Skeletal muscle satellite cell (primary cell): ENCODE measurements around the gene KRT7.

Source experiments
- H3K27me3 ChIP-seq: 2 replicates; pipeline ENCODE4 v1.7.0; 2013; ENCODE audit warnings: low read length; ENCODE audit not compliant: control insufficient read depth, insufficient read depth
- H3K36me3 ChIP-seq: 2 replicates; pipeline ENCODE4 v1.7.0; 2013; ENCODE audit warnings: mild to moderate bottlenecking, control low read depth, low read length; ENCODE audit not compliant: insufficient read depth
- H3K4me1 ChIP-seq: 2 replicates; pipeline ENCODE4 v1.7.0; 2013; ENCODE audit warnings: low read length; ENCODE audit not compliant: control insufficient read depth, insufficient read depth
- H3K4me2 ChIP-seq: 2 replicates; pipeline ENCODE4 v1.7.0; 2013; ENCODE audit warnings: mild to moderate bottlenecking, low read length
- H3K4me3 ChIP-seq: 2 replicates; pipeline ENCODE4 v1.7.0; 2013; ENCODE audit warnings: low read length
- H3K9ac ChIP-seq: 2 replicates; pipeline ENCODE4 v1.7.0; 2013; ENCODE audit warnings: mild to moderate bottlenecking, low read depth, low read length, moderate library complexity
- H3K9me3 ChIP-seq: replicated peaks from 2 replicates; pipeline ENCODE4 v1.7.0; 2013; ENCODE audit warnings: mild to moderate bottlenecking, control low read depth, low read length

The KRT7 gene

DNA sequence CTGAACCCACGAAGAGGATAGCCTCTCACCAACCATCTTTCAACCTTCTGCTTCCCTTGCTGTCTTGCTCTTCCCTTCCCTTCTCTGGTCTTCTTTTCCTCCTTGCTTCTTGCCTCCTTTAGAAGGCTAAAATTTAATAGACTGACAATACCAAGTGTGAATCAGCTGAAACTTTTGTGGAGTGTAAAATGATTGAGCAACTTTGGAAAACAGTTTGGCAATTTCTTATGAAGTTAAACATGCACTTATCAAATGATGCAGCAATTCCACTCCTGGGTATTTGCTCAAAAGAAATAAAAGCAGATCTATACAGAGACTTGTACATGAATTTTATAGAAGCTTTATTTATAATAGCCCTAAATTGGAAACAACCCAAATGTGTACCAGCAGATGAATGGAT, 38.1 kb downstream of the KRT7 start:
- no peak overlapping the region for H3K9ac ChIP-seq
- no peak overlapping the region for H3K4me3 ChIP-seq
- no peaks in the 10 kb centered on the region for H3K36me3 ChIP-seq
- no peaks in the 10 kb centered on the region for H3K9me3 ChIP-seq
- no peak overlapping the region for H3K4me2 ChIP-seq
- no peaks in the 10 kb centered on the region for H3K27me3 ChIP-seq
- peaks cover 7% of the 10 kb centered on the region for H3K4me1 ChIP-seq

DNA sequence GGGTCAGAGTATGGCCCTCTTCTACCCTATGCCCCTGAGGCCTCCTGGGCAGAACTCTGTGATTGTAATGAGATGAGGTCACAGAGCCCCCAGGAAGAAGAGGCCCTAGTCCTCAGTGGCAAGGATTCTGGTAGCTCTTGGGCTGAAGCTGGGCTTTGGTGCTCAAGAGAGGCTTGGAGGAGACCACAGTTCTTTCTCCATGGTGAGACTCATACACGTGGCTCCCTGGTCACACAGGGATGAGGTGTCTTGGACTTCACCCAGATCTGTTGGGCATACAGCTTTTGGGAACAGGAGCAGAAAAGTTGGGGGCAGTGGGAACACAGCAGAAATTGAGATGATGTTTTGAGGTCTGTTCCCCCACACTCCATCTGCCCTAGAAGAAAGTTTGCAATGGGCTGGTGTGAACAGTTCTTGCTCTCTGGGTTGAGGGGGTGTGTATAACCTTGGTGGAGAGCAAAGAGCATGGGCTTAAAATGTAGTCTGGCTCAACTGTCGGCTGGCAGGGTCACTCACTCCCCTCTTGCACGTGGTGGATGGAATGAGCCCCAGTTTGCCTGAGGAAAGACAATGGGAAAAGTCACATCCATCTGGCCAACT, 41.6 kb downstream of the KRT7 start, which contains the start of gene KRT86:
Gene KRT86, plus strand, starts transcription at position 125 of the 600 bp plus-strand sequence. CDS start 27,272 bp downstream, outside the sequence.
- Histone ChIP-seq H3K9ac (no peak within 1 kb of the TSS), H3K27me3 (no peaks in the 10 kb centered on the region), H3K9me3 (no peaks in the 10 kb centered on the region), H3K36me3 (no peaks in the 10 kb centered on the region), H3K4me1 (peaks cover 23% of the 10 kb centered on the region), H3K4me3 (no peak within 1 kb of the TSS), H3K4me2 (no peak within 1 kb of the TSS)

DNA sequence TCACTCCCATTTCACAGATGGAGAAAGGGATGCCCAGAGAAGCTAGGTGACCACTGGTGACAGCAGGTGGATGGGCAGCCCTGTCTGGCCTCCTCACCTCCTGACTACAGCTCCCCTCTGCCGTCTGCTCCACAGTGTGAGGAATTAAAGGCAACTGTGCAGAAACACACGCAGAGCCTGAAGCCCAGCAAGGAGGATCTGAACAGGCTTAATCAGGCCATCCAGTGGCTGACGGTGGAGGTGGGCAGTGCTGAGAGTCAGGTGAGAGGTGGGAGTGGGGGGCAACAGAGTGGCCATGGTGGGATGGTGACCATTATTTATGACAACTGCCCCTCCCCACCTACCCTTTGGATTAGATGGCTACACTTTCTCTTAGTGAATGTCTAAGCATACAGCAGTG, 42.6 kb downstream of the KRT7 start:
- no peak overlapping the region for H3K9ac ChIP-seq

DNA sequence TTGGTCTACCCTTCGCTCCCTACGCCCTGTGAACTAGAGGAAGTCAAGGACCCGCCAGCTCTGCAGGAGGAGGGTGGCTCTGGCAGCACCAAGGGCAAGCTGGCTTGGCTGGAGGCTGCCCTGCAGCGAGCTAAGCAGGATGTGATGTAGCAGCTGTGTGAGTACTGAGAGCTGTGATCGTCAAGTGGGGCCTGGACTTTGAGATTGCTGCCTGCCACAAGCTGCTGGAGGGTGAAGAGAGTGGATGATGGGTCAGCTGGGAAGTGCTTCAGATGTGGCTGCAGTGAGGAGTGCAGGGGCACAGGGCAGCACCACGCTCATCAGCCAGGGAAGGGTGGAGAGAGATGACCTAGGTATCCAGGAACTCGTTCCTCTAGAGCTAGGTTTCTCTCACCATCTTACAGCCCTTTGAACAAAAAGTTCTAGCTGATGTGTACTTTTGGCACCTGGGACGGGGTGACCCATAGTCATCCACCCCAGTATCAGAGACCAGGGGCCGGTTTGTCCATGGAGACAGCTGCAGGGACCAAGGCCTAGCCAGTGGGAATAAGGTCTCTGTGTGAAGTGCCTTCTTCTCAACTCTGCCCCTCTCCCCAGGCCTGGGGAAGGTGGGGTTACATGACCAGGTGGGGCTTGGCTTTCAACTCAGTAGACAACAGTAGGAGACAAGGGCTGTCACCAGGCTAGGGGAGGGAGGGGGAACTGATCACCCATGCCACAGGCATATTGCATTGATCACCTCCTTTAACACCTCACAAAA, 44.6 kb downstream of the KRT7 start:
- Histone ChIP-seq H3K9ac (peak overlapping the region; percentile 7), H3K4me3 (no peak overlapping the region), H3K4me2 (no peak overlapping the region), H3K9me3 (no peaks in the 10 kb centered on the region), H3K27me3 (no peaks in the 10 kb centered on the region), H3K36me3 (no peaks in the 10 kb centered on the region), H3K4me1 (peaks cover 46% of the 10 kb centered on the region)

More for the DNA sequence above, 42.6 kb downstream of the KRT7 start:
- Histone ChIP-seq H3K9me3 (no peaks in the 10 kb centered on the region), H3K36me3 (no peaks in the 10 kb centered on the region), H3K4me1 (peaks cover 34% of the 10 kb centered on the region), H3K4me2 (no peak overlapping the region), H3K4me3 (no peak overlapping the region), H3K27me3 (no peaks in the 10 kb centered on the region)

DNA sequence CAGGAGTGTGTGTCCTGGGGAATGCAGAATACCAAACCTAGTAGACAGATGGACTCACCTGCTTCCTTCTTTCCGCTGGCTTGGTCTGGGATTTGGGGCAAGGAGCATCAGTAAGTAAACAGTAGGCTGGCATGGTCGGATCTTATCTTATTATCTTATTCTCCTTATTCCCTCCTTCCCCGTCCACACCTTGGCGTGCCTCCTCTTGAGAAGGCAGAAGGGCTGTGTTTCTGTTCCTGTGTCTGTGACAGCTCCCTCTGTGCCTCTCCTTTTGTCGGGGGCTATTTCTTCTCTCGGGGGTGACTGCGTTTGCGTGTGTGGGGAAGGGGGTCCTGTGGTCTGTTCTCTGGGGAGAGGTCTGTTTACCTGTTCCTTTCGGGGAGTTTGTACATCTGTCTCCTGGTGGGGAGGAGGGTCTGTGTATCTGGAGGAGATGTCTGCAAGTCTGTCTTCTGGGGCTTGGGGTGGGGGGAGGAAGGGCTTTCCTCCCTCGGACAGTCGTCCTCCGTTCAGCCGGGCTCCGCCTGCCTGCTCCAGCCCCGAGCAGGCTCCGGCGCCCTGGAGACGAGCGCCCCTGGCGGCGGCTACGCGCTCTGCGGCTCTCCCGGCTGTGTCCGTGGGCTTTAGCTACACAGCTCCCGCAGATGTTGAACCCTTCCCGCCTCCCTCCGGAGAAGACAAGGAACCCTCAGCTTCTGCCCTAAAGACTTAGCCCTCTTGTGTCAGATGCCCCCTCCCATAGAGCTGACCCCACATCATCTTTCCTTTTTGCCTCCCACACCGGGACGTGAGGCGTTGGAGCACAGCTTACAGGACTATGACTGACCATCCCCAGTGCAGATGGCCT, 45.8 kb downstream of the KRT7 start:
- no peaks in the 10 kb centered on the region for H3K9me3 ChIP-seq
- H3K27me3 ChIP-seq: no peaks in the 10 kb centered on the region
- peak overlapping the region; percentile 53 for H3K4me3 ChIP-seq
- no peaks in the 10 kb centered on the region for H3K36me3 ChIP-seq
- H3K4me1 ChIP-seq: peaks cover 46% of the 10 kb centered on the region
- H3K4me2 ChIP-seq: peak overlapping the region; percentile 68
- peak overlapping the region; percentile 87 for H3K9ac ChIP-seq

DNA sequence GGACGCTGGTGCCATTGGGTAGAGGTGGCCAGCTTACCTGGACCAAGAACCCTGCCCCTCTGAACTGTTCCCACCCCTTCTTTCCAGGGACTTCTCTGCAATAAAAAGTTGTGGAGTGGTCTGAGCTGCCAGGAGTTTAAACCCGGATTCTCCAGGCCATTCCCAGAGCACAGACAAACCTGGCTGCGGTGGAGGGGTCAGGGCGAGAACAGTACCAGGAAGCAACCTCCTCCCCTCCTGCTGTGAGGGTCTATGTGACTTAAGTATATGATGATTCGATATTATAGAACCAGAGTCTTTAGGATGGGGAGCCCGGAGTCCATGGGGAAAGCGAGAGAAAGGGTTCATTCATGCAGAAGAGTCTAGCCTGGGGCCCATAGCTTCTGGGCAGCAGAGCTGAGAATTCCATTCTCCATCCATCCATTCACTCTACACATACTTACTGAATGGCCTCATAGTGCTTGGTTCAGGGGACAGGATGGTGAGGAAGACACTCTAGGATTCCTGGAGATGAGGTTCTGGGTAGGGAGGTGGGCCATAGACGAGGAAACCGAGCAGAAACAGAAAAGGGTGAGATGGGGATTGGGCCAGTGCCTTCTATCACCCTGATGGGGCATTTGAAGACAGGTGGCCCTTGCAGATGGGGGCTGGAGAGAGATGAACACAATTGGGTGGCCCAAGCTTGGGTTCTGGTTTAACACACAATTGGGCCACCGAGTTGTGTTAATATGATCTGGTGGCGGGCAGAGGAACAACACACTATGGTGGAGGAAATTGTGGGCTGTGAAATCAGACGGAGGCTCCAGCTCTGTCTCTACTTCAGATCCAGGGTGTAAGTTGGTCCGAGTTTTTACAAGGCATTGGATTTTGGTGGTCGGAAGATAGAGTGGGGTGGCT, 46.6 kb downstream of the KRT7 start:
- Histone ChIP-seq H3K4me2 (peak overlapping the region; percentile 68), H3K4me1 (peaks cover 51% of the 10 kb centered on the region), H3K27me3 (no peaks in the 10 kb centered on the region), H3K36me3 (no peaks in the 10 kb centered on the region), H3K9me3 (no peaks in the 10 kb centered on the region), H3K4me3 (peak overlapping the region; percentile 19), H3K9ac (peak overlapping the region; percentile 87)

DNA sequence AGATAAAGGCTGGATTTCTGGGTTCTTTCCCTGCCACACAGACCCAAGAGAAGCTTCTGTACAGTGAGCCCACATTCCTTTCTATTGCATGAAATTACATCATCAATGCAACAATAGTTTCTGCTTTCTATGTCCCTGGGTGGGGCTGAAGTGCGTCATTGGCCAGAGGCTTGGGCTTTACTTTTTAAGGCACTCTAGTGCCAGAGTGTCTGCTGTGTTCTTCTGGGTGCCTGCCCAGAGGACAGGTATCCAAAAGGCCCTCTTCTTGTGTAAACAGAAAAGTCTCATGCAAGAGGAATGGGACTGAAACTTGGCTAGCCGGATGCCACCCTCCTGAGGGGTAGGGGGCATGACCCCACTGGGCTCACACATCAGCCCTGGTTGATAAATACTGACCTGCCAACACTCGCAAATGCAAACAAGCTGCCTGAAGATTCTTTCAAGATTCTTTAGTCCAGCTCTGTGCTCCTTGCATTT, 47.3 kb downstream of the KRT7 start:
- Histone ChIP-seq H3K36me3 (no peaks in the 10 kb centered on the region), H3K4me1 (peaks cover 57% of the 10 kb centered on the region), H3K4me3 (peak overlapping the region; percentile 34), H3K27me3 (no peaks in the 10 kb centered on the region), H3K9ac (peak overlapping the region; percentile 87), H3K4me2 (peak overlapping the region; percentile 68), H3K9me3 (no peaks in the 10 kb centered on the region)

DNA sequence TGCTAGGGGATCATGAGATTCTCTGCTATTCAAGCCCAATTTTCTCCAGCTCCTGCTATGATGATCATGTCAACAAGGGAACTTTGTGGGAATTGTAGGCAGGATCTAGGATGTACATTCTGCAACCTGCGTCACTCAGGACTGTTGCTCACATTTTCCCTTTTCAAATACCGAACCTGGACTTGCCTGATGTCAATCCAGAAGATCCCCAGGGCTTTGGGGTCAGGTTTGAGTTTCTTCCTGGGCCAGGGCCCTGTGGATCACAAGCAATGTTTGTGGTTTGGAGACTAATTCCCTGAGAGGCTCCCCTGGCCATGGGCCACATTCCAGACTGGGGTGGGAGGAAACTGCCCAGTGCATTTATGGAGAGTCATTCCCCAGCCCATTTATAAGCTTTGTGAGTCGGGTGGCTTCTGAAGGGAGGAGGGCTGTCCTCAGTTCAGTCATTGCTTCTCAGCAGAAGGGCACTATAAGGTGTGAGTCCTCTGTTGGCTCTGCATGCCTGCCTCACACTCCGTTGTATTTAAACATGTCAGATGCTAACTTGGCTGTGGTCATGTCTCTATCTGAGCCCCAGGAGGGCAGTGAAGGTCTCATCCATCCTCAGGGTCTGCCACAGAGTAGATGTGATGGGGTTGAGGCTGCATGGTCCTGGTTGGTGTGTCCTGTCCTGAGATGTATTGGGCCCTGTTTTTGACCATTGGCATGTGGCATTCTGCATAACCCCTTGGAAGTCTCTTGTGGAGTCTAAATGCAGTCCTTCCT, 47.9 kb downstream of the KRT7 start:
- Histone ChIP-seq H3K36me3 (no peaks in the 10 kb centered on the region), H3K4me2 (peak overlapping the region; percentile 68), H3K9ac (peak overlapping the region; percentile 87), H3K9me3 (no peaks in the 10 kb centered on the region), H3K4me3 (peak overlapping the region; percentile 34), H3K4me1 (peaks cover 63% of the 10 kb centered on the region), H3K27me3 (no peaks in the 10 kb centered on the region)

DNA sequence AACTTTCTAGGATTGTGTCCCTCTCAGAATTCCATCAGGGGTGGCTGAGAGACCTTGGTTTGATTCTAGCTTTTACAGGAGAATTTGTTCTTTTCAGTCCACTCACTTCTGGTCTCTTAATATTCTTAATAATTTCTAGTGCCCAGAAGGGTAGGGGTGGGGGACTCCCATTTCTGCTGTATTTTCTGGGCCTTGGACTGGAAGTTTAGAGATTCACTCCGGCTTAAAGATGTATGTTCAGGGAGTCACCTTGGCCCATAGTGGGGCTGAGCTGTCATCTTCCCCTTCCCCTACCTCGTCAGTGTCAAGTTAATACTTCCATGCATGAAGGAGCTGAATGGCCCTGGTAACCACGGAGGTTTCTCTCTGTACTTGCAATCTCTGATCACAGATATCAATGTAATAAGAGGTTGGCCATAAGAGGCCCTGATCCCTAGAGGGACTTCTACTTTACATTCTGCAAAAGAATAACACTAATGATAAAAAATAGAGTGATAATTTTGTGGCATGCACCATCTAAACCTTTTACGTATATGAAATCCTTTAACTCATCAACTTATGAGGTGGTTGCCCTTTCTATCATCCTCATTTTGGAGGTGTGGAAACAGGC, 51.6 kb downstream of the KRT7 start:
- Histone ChIP-seq H3K4me1 (peaks cover 53% of the 10 kb centered on the region), H3K9me3 (no peaks in the 10 kb centered on the region), H3K36me3 (no peaks in the 10 kb centered on the region), H3K4me3 (no peak overlapping the region), H3K9ac (peak overlapping the region; percentile 60), H3K4me2 (no peak overlapping the region), H3K27me3 (no peaks in the 10 kb centered on the region)

DNA sequence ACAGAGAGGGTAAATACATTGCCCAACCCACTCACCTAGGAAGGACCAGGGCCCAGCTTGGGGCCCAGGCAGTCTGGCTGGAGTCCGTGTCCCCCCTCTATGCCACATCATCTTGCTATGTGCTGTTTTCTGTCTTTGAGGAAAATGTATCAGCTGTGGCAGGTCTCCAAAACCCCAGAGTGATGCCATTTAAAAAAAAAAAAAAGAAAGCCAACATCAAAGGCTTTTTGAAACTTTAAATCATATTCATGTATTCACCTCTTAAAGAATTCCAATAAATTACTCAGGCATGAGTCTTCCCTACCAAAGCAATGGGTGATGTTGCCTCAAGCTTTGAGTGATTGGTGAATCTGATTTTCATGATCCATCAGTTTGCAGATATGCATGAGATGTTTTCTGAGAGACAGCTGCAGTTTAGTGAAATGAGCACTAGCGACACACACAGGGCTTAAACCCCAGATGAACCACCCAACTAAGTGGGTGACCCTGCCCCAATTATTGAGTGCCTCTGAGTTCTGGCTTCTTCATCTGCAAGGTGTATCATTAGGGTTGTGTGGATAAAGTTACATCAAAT, 52.2 kb downstream of the KRT7 start:
- Histone ChIP-seq H3K9ac (peak overlapping the region; percentile 63), H3K4me1 (peaks cover 48% of the 10 kb centered on the region)

More for the DNA sequence above, 52.2 kb downstream of the KRT7 start:
- H3K4me3 ChIP-seq: no peak overlapping the region
- H3K36me3 ChIP-seq: no peaks in the 10 kb centered on the region
- H3K9me3 ChIP-seq: no peaks in the 10 kb centered on the region
- H3K4me2 ChIP-seq: peak overlapping the region; percentile 40
- H3K27me3 ChIP-seq: no peaks in the 10 kb centered on the region
